22Rv1 (cell line): ENCODE results near the gene GIPR.
A peak's percentile ranks its signal among the peaks of the same experiment; 100 is the strongest.

ENCODE experiments used
- H3K27ac ChIP-seq: fragments of 450-650 bp; 2 replicates; pipeline ENCODE4 v1.5.1; 2017
- ZFX ChIP-seq: fragments of 450-650 bp; IDR thresholded peaks from 2 replicates; pipeline ENCODE4 v1.6.1; 2017; ENCODE audit warnings: antibody characterized with exemption, borderline replicate concordance
- TF ChIP-seq, protein P1 (sequence below): fragments of 450-650 bp; IDR thresholded peaks from 2 replicates; pipeline ENCODE4 v1.5.1; 2017; ENCODE audit warnings: mild to moderate bottlenecking

GIPR gene

DNA sequence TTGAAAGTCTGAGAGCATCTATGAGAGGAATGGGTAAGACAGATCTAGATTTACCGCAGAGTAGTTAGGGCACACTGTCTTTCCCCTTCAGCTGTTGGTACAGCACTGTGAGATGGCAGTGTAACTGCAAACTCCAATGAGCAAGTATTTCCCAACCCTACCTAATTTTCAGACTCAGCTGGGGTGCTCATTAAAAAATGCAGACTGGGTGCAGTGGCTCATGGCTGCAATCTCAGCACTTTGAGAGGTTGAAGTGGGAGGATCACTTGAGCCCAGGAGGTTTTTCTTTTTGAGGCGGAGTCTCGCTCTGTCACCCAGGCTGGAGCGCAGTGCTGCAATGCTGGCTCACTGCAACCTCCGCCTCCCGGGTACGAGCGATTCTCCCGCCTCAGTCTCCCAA, 37.1 kb downstream of the GIPR start:
- 0 out of 2 replicates have a peak overlapping the region, but pooled peaks have one; percentile 23 for H3K27ac ChIP-seq
- no peak for TF ChIP-seq ZFX
- TF ChIP-seq, protein P1, sequence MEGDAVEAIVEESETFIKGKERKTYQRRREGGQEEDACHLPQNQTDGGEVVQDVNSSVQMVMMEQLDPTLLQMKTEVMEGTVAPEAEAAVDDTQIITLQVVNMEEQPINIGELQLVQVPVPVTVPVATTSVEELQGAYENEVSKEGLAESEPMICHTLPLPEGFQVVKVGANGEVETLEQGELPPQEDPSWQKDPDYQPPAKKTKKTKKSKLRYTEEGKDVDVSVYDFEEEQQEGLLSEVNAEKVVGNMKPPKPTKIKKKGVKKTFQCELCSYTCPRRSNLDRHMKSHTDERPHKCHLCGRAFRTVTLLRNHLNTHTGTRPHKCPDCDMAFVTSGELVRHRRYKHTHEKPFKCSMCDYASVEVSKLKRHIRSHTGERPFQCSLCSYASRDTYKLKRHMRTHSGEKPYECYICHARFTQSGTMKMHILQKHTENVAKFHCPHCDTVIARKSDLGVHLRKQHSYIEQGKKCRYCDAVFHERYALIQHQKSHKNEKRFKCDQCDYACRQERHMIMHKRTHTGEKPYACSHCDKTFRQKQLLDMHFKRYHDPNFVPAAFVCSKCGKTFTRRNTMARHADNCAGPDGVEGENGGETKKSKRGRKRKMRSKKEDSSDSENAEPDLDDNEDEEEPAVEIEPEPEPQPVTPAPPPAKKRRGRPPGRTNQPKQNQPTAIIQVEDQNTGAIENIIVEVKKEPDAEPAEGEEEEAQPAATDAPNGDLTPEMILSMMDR = no peak

DNA sequence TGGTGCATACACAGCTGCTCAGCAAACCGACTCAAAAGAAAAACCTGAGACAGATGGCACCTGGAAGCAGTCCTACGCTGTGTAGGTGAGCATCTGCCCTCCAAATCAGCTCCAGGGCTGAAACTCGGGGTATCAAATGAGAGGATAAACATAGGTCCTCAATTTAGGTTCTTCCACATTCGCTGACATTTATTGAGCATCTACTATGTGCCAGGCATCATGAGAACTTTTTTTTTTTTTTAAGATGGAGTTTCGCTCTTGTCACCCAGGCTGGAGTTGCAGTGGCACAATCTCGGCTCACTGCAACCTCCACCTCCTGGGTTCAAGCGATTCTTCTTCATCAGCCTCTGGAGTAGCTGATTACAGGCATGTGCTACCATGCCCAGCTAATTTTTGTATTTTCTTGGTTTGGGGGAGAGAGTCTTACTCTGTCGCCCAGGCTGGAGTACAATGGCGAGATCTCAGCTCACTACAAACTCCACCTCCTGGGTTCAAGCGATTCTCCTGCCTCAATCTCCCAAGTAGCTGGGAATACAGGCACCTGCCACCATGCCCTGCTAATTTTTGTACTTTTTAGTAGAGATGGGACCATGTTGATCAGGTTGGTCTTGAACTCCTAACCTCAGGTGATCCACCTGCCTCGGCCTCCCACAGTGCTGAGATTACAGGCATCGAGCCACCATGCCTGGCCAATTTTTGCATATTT, 37.8 kb downstream of the GIPR start:
- TF ChIP-seq ZFX = no peak
- TF ChIP-seq, protein P1 = no peak
- H3K27ac ChIP-seq = no peak overlapping the region

DNA sequence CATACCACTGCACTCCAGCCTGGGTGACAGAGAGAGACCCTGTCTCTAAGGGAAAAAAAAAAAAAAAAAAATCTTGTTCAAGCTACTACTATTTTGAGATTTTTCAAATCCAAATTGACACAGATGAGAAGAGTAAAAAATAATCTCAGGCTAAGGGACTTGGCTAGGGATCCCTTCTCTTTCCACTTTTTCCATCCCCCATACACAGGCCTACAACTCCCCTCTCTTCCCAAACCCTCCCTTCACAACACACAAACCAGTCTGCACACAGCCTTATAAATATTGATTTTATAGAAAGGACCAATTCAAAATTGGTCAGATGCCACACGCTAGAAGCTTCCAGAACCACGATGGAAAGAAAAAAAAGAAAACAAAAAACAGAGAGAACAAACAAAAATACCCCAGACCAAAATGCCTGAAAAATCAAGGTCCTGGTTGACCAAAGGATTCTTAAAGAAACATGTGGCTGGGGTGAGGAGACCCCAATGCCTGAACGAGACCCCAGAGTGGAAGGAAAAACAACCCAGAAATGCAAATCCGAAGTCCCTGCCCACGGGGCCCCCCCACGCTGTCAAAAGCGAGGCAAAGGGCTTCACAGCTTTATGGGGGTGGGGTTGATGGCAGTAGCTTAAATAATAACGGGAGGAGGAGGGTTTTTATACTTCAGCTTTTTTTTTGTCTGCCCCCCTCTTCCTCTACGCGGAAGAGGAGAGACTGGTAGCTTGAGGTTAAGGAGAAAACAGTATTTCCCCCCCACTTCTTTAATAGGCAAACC, 42.5 kb downstream of the GIPR start:
- H3K27ac ChIP-seq = no peak overlapping the region
- TF ChIP-seq, protein P1 = no peak

DNA sequence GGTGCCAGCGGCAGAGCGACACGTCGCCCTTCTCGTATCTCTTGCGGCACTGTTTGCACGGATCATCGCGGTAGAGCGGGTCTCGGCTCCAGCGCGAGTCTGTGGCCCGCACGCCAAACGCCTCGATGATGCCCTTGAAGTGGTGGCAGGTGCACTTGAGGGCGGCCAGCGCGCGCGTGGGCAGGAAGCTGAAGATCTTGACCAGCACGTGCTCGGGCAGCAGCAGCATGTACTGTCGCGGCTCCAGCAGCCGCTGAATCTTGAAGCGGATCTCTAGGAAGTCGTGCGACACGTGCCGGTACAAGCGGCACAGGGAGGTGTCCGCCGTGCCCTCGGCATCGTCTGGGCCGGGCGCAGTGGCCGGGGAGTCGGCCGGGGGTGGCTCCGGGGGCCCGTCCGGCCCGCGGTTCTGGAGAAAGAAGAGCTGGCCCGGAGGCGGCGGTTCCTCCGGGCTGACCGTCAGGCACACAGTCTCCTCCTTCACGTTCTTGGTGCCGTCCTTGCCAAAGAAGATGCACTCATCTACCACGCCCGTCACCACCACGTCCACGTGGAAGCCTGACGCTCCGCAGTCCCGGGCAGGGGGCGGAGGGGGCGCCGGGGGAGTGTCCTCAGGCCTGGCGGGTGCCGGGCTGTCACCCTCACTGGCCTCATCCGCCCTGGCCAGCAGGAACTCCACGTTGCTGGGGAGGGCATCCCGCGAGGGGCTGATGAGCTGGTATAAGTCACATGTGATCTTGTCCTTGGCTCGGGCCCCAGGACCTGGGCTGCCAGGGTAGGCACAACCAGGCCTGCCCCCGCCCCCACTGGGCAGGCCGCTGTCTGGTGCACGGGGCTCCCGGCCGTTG, 44.1 kb downstream of the GIPR start:
- TF ChIP-seq, protein P1 = no peak
- no peak for TF ChIP-seq ZFX
- H3K27ac ChIP-seq = no peak overlapping the region

DNA sequence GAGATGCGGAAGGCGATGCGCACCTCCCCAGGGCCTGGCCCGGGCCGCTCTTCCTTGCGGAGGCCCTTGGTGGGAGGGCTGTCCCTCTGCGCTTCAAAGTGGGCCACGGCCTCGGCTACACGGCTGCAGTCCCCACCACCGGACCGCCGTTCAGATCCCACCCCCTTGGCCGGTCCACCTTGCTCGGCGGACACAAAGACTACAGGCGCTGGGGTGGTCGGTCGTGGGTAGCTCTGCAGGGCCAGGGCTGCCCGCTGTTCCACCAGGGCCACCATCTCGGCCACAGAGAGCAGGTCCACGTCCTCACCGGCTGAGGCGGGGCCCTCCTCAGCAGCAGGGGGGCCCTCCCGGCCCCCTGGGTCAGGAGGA, 44.7 kb downstream of the GIPR start:
- TF ChIP-seq, protein P1 = no peak
- no peak for TF ChIP-seq ZFX
- no peak overlapping the region for H3K27ac ChIP-seq

DNA sequence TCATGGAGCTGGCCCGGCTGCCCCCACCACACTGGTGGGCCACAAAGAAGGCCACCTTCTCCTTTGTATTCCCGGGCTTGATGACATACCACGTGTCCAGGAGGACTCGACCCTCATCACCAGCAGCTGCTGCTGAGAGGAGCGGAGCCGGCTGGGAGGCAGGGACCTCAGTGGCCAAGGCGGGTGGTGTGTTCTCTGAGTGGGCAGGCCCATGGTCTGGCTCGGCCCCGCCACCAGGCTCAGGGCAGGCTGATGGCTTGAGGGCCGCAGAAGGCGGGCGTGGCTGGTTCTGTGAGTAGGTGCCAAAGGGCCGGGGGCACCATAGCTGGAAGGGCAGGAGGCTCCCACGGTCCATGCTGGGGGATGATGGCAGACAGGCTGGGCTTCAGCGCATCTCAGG, 45.1 kb downstream of the GIPR start:
- TF ChIP-seq, protein P1 = no peak
- TF ChIP-seq ZFX = no peak
- H3K27ac ChIP-seq = no peak overlapping the region
